Activated CD4-positive, alpha-beta T cell treated with anti-CD3 and anti-CD28 coated beads, Interleukin-2, amount 10 ng/mL, durations not matched to agents 24 days and 14 days (primary cell): ENCODE data around the gene TBC1D5. TPM values are rescaled to one million over a fixed set of nuclear protein-coding genes. Genes with fewer than 3 reads are reported as not detected.
"Not testable (repeated sequence)": the region's sequence is repeated elsewhere in the genome, so short reads cannot be mapped to it uniquely, and the experiment has no call there.

Experiments used
- DNase-seq: peaks from one replicate; pipeline ENCODE4 v3.0.0; 2022
- H3K27ac Mint-ChIP-seq: one replicate; pipeline ENCODE4 v1.8.0; 2022; ENCODE audit warnings: mild to moderate bottlenecking, mixed read lengths
- H3K27me3 Mint-ChIP-seq: one replicate; pipeline ENCODE4 v1.8.0; 2022; ENCODE audit warnings: mixed read lengths
- H3K36me3 Mint-ChIP-seq: one replicate; pipeline ENCODE4 v1.8.0; 2022; ENCODE audit warnings: low read depth, mild to moderate bottlenecking, mixed read lengths
- H3K4me1 Mint-ChIP-seq: one replicate; pipeline ENCODE4 v1.8.0; 2021; ENCODE audit warnings: mixed read lengths
- H3K4me3 Mint-ChIP-seq: one replicate; pipeline ENCODE4 v1.8.0; 2022; ENCODE audit warnings: mild to moderate bottlenecking, moderate library complexity, mixed read lengths
- H3K9me3 Mint-ChIP-seq: one replicate; pipeline ENCODE4 v1.8.0; 2021; ENCODE audit warnings: mixed read lengths
- intact Hi-C: fragments of 100-400 bp; cut with micrococcal nuclease; formaldehyde crosslinking; loops from one replicate; pipeline ENCODE4 v1.15.1; 2023
- total RNA-seq: library from RNA; stranded (reverse); gene quantifications from 2 replicates; pipeline ENCODE4 v1.2.3, GENCODE V29; 2022

TBC1D5 gene
- total RNA-seq, 1 donor from 2014 or later, result 38.5 TPM

GRCh38 chr3:17500618-17501017 is 241.8 kb downstream of the TBC1D5 start:
- H3K4me1 Mint-ChIP-seq, result no peaks in the 10 kb centered on the region
- H3K27ac Mint-ChIP-seq, result no peak overlapping the region
- no peak overlapping the region for H3K4me3 Mint-ChIP-seq
- no peak for DNase-seq
- intact Hi-C loops, result no loop called here
- H3K9me3 Mint-ChIP-seq, result no peaks in the 10 kb centered on the region
- no peaks in the 10 kb centered on the region for H3K36me3 Mint-ChIP-seq
- H3K27me3 Mint-ChIP-seq, result no peaks in the 10 kb centered on the region

GRCh38 chr3:17494117-17494809 is 248.2 kb downstream of the TBC1D5 start:
- no peak overlapping the region for H3K27ac Mint-ChIP-seq
- DNase-seq, result no peak
- no peaks in the 10 kb centered on the region for H3K4me1 Mint-ChIP-seq
- peaks cover 11% of the 10 kb centered on the region for H3K9me3 Mint-ChIP-seq
- peaks cover 8% of the 10 kb centered on the region for H3K36me3 Mint-ChIP-seq
- no peaks in the 10 kb centered on the region for H3K27me3 Mint-ChIP-seq
- H3K4me3 Mint-ChIP-seq, result no peak overlapping the region
- intact Hi-C loops, result no loop called here

GRCh38 chr3:17491601-17492000 is 250.8 kb downstream of the TBC1D5 start:
- intact Hi-C loops, result no loop called here
- peaks cover 18% of the 10 kb centered on the region for H3K9me3 Mint-ChIP-seq
- H3K4me1 Mint-ChIP-seq, result no peaks in the 10 kb centered on the region
- H3K36me3 Mint-ChIP-seq, result peaks cover 8% of the 10 kb centered on the region
- no peak overlapping the region for H3K27ac Mint-ChIP-seq
- H3K27me3 Mint-ChIP-seq, result no peaks in the 10 kb centered on the region
- H3K4me3 Mint-ChIP-seq, result no peak overlapping the region
- DNase-seq, result no peak

- H3K9me3 Mint-ChIP-seq, result peaks cover 18% of the 10 kb centered on the region
- H3K36me3 Mint-ChIP-seq, H3K27ac Mint-ChIP-seq, H3K27me3 Mint-ChIP-seq, H3K4me3 Mint-ChIP-seq, DNase-seq, H3K4me1 Mint-ChIP-seq, intact Hi-C loops: not testable (repeated sequence)
Measured at GRCh38 chr3:17491190-17491589, 251.2 kb downstream of the TBC1D5 start.

- Mint-ChIP-seq H3K4me1 (no peaks in the 10 kb centered on the region), H3K36me3 (peaks cover 8% of the 10 kb centered on the region), H3K27ac (no peak overlapping the region), H3K27me3 (no peaks in the 10 kb centered on the region), H3K4me3 (no peak overlapping the region), H3K9me3 (peaks cover 18% of the 10 kb centered on the region)
- intact Hi-C loops, result no loop called here
- no peak for DNase-seq
Measured at GRCh38 chr3:17489139-17489538, 253.3 kb downstream of the TBC1D5 start.

- DNase-seq, result no peak
- no peak overlapping the region for H3K27ac Mint-ChIP-seq
- H3K27me3 Mint-ChIP-seq, result no peaks in the 10 kb centered on the region
- H3K4me1 Mint-ChIP-seq, result no peaks in the 10 kb centered on the region
- H3K4me3 Mint-ChIP-seq, result no peak overlapping the region
- H3K36me3 Mint-ChIP-seq, result no peaks in the 10 kb centered on the region
- intact Hi-C loops, result no loop called here
- no peaks in the 10 kb centered on the region for H3K9me3 Mint-ChIP-seq
Measured at GRCh38 chr3:17481116-17481515, 261.3 kb downstream of the TBC1D5 start.

GRCh38 chr3:17479681-17480405 is 262.6 kb downstream of the TBC1D5 start:
- no peak overlapping the region for H3K4me3 Mint-ChIP-seq
- no peaks in the 10 kb centered on the region for H3K36me3 Mint-ChIP-seq
- DNase-seq, result no peak
- no peaks in the 10 kb centered on the region for H3K9me3 Mint-ChIP-seq
- intact Hi-C loops, result no loop called here
- H3K4me1 Mint-ChIP-seq, result no peaks in the 10 kb centered on the region
- H3K27ac Mint-ChIP-seq, result no peak overlapping the region
- H3K27me3 Mint-ChIP-seq, result no peaks in the 10 kb centered on the region

- Mint-ChIP-seq H3K9me3 (no peaks in the 10 kb centered on the region), H3K27ac (no peak overlapping the region), H3K4me3 (no peak overlapping the region), H3K36me3 (no peaks in the 10 kb centered on the region), H3K4me1 (no peaks in the 10 kb centered on the region), H3K27me3 (no peaks in the 10 kb centered on the region)
- intact Hi-C loops, result no loop called here
- no peak for DNase-seq
Measured at GRCh38 chr3:17478673-17479072, 263.8 kb downstream of the TBC1D5 start.

- Mint-ChIP-seq H3K9me3 (no peaks in the 10 kb centered on the region), H3K36me3 (no peaks in the 10 kb centered on the region), H3K4me1 (no peaks in the 10 kb centered on the region), H3K27me3 (no peaks in the 10 kb centered on the region), H3K27ac (no peak overlapping the region), H3K4me3 (no peak overlapping the region)
- no peak for DNase-seq
- intact Hi-C loops, result no loop called here
Measured at GRCh38 chr3:17473761-17474160, 268.7 kb downstream of the TBC1D5 start.

- H3K4me3 Mint-ChIP-seq, result no peak overlapping the region
- H3K27me3 Mint-ChIP-seq, result no peaks in the 10 kb centered on the region
- DNase-seq, result no peak
- no peaks in the 10 kb centered on the region for H3K9me3 Mint-ChIP-seq
- H3K4me1 Mint-ChIP-seq, result no peaks in the 10 kb centered on the region
- no peak overlapping the region for H3K27ac Mint-ChIP-seq
- intact Hi-C loops, result no loop called here
- no peaks in the 10 kb centered on the region for H3K36me3 Mint-ChIP-seq
Measured at GRCh38 chr3:17469954-17470353, 272.5 kb downstream of the TBC1D5 start.

- no peaks in the 10 kb centered on the region for H3K36me3 Mint-ChIP-seq
- DNase-seq, result no peak
- H3K9me3 Mint-ChIP-seq, result no peaks in the 10 kb centered on the region
- H3K4me3 Mint-ChIP-seq, result no peak overlapping the region
- H3K4me1 Mint-ChIP-seq, result no peaks in the 10 kb centered on the region
- H3K27me3 Mint-ChIP-seq, result no peaks in the 10 kb centered on the region
- intact Hi-C loops, result no loop called here
- H3K27ac Mint-ChIP-seq, result no peak overlapping the region
Measured at GRCh38 chr3:17469520-17469919, 272.9 kb downstream of the TBC1D5 start.

GRCh38 chr3:17466028-17466427 is 276.4 kb downstream of the TBC1D5 start:
- no peak for DNase-seq
- no peak overlapping the region for H3K4me3 Mint-ChIP-seq
- H3K27ac Mint-ChIP-seq, result no peak overlapping the region
- H3K4me1 Mint-ChIP-seq, result no peaks in the 10 kb centered on the region
- H3K36me3 Mint-ChIP-seq, result no peaks in the 10 kb centered on the region
- intact Hi-C loops, result no loop called here
- H3K27me3 Mint-ChIP-seq, result no peaks in the 10 kb centered on the region
- H3K9me3 Mint-ChIP-seq, result no peaks in the 10 kb centered on the region

GRCh38 chr3:17459470-17459993 is 282.9 kb downstream of the TBC1D5 start:
- DNase-seq, result no peak
- Mint-ChIP-seq H3K27ac (no peak overlapping the region), H3K36me3 (no peaks in the 10 kb centered on the region), H3K27me3 (no peaks in the 10 kb centered on the region), H3K4me3 (no peak overlapping the region), H3K4me1 (no peaks in the 10 kb centered on the region), H3K9me3 (no peaks in the 10 kb centered on the region)
- intact Hi-C loops, result no loop called here

- no peak overlapping the region for H3K27ac Mint-ChIP-seq
- no peak overlapping the region for H3K4me3 Mint-ChIP-seq
- H3K27me3 Mint-ChIP-seq, result no peaks in the 10 kb centered on the region
- no peaks in the 10 kb centered on the region for H3K36me3 Mint-ChIP-seq
- intact Hi-C loops, result no loop called here
- peaks cover 2% of the 10 kb centered on the region for H3K4me1 Mint-ChIP-seq
- peaks cover 14% of the 10 kb centered on the region for H3K9me3 Mint-ChIP-seq
- DNase-seq, result no peak
Measured at GRCh38 chr3:17456650-17457049, 285.8 kb downstream of the TBC1D5 start.
